Kidney epithelial cell (primary cell): ENCODE data around the gene PIK3C2G. TPM values are rescaled to one million over a fixed set of nuclear protein-coding genes. Genes with fewer than 3 reads are reported as not detected.

Experiments used
- DNase-seq: peaks from one replicate; pipeline ENCODE4 v3.0.0-alpha.2; 2010; ENCODE audit warnings: low read depth
- H3K27me3 ChIP-seq: 2 replicates; pipeline ENCODE4 v1.6.0; 2011; ENCODE audit warnings: low read length; ENCODE audit not compliant: control insufficient read depth, insufficient read depth
- H3K36me3 ChIP-seq: 2 replicates; pipeline ENCODE4 v1.5.1; 2011; ENCODE audit warnings: low read length; ENCODE audit not compliant: control insufficient read depth, insufficient read depth
- H3K4me3 ChIP-seq: 2 replicates; pipeline ENCODE4 v1.5.1; 2011; ENCODE audit warnings: low read depth, mild to moderate bottlenecking, control low read depth, low read length
- CTCF ChIP-seq: IDR thresholded peaks from 2 replicates; pipeline ENCODE4 v1.5.1; 2011; ENCODE audit warnings: mild to moderate bottlenecking, moderate library complexity, low read length, control low read depth, inconsistent platforms; ENCODE audit not compliant: insufficient read depth, poor library complexity, severe bottlenecking
- total RNA-seq: library from RNA; depleted of rRNA; stranded (reverse); fragments of >200 nt; gene quantifications from 2 replicates; pipeline ENCODE4 v1.2.3, GENCODE V29; 2015

Gene PIK3C2G
- 0.07 and 0.13 TPM in 2 replicates for total RNA-seq

GRCh38 chr12:18261273-18261672, at the start of gene PIK3C2G:
TSS of gene PIK3C2G (plus strand) at chr12:18261518. CDS start at chr12:18282082, 20,564 bp downstream.
- no peak for TF ChIP-seq CTCF
- Histone ChIP-seq H3K4me3 (no peak within 1 kb of the TSS), H3K36me3 (no peaks in the 10 kb centered on the region), H3K27me3 (no peaks in the 10 kb centered on the region)
- no peak for DNase-seq

- no peak for TF ChIP-seq CTCF
- Histone ChIP-seq H3K4me3 (no peak overlapping the region), H3K36me3 (no peaks in the 10 kb centered on the region), H3K27me3 (no peaks in the 10 kb centered on the region)
- DNase-seq = peak; percentile 19
These were observed 43.4 kb upstream of the PIK3C2G start for GRCh38 chr12:18217966-18218365.

GRCh38 chr12:18221726-18222125, 39.6 kb upstream of the PIK3C2G start:
- no peak for DNase-seq
- no peaks in the 10 kb centered on the region for H3K27me3 ChIP-seq
- no peak for TF ChIP-seq CTCF

GRCh38 chr12:18222699-18223098, 38.6 kb upstream of the PIK3C2G start:
- no peaks in the 10 kb centered on the region for H3K27me3 ChIP-seq
- DNase-seq = no peak
- no peaks in the 10 kb centered on the region for H3K36me3 ChIP-seq
- no peak overlapping the region for H3K4me3 ChIP-seq
- TF ChIP-seq CTCF = no peak

More at GRCh38 chr12:18221726-18222125, 39.6 kb upstream of the PIK3C2G start:
- Histone ChIP-seq H3K4me3 (no peak overlapping the region), H3K36me3 (no peaks in the 10 kb centered on the region)

- peak; percentile 60 for TF ChIP-seq CTCF
- peak; percentile 9 for DNase-seq
- Histone ChIP-seq H3K4me3 (no peak overlapping the region), H3K36me3 (no peaks in the 10 kb centered on the region), H3K27me3 (no peaks in the 10 kb centered on the region)
These were observed 36.6 kb upstream of the PIK3C2G start for GRCh38 chr12:18224745-18225144.

GRCh38 chr12:18239526-18239925, 21.8 kb upstream of the PIK3C2G start:
- H3K4me3 ChIP-seq = no peak overlapping the region
- no peak for DNase-seq
- no peak for TF ChIP-seq CTCF
- no peaks in the 10 kb centered on the region for H3K27me3 ChIP-seq
- H3K36me3 ChIP-seq = no peaks in the 10 kb centered on the region
